IgD-negative memory B cell (primary cell): ENCODE measurements around the gene ACSL3. TPM values are rescaled to one million over a fixed set of nuclear protein-coding genes. Genes with fewer than 3 reads are reported as not detected.

Source experiments
- polyA plus RNA-seq: library from polyadenylated mRNA; unstranded; fragments of 300-500 nt; fragmentation: Illumina TruSeq; gene quantifications from one replicate; pipeline ENCODE4 v1.2.3, GENCODE V29; 2021

The ACSL3 gene
- polyA plus RNA-seq, 1 donor from 2014 or later: 19.6 TPM

Other genes with a start within 250 kb of the ACSL3 start
- 20.4 TPM for gene FARSB, start 204.9 kb upstream of the ACSL3 start, polyA plus RNA-seq
- gene MOGAT1, start 189.4 kb upstream of the ACSL3 start, polyA plus RNA-seq: not detected
- gene KCNE4, start 191.2 kb downstream of the ACSL3 start, polyA plus RNA-seq: not detected